Peyer's patch (tissue), 4 donors: ENCODE measurements around the gene TBC1D28.
"Not testable (repeated sequence)": the region's sequence is repeated elsewhere in the genome, so short reads cannot be mapped to it uniquely, and the experiment has no call there.

ENCODE experiments used
- POLR2A ChIP-seq, 2 donors: fragments of 450-650 bp; IDR thresholded peaks; one replicate each; pipeline ENCODE4 v1.5.1; 2017; ENCODE audit warnings: antibody characterized with exemption in 2 of 2, mild to moderate bottlenecking in 2 of 2, moderate library complexity in 2 of 2
- TF ChIP-seq, protein P1 (sequence below), 6 experiments: fragments of 450-650 bp in 4 of 6; fragments of 200-600 bp in 2 of 6; sonication (generic) in 1 of 6; IDR thresholded peaks; one replicate each; pipeline ENCODE4 v1.5.1; 2017 to 2019; ENCODE audit warnings: antibody characterized with exemption in 6 of 6, mild to moderate bottlenecking in 3 of 6, moderate library complexity in 1 of 6

DNA sequence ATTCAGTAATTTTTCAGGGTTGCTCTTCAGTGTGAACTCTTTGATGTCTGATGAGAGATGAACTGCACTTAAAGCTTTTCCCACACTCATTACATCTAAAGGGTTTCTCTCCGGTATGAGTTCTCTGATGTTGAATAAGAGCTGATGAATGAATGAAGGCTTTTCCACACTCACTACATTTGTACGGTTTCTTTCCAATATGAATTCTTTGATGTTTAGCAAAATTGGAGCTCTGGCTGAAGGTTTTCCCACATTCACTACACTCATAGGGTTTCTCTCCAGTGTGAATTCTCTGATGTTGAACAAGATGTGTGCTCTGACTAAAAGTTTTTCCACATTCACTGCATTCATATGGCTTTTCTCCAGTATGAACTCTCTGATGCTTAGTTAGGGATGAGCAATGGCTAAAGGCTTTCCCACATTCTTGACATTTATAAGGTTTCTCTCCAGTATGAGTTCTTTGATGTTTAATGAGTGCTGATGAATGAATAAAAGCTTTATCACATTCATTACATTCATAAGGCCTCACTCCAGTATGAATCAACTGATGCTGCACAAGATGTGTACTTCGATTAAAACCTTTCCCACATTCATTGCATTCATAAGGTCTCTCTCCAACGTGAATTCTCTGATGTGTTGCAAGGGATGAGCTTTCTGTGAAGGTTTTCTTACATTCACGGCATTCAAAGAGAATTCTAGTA is 17.9 kb upstream of the TBC1D28 start:
- not testable (repeated sequence) for TF ChIP-seq POLR2A (IDR thresholded peaks at IDR 0.05)
- TF ChIP-seq, protein P1, sequence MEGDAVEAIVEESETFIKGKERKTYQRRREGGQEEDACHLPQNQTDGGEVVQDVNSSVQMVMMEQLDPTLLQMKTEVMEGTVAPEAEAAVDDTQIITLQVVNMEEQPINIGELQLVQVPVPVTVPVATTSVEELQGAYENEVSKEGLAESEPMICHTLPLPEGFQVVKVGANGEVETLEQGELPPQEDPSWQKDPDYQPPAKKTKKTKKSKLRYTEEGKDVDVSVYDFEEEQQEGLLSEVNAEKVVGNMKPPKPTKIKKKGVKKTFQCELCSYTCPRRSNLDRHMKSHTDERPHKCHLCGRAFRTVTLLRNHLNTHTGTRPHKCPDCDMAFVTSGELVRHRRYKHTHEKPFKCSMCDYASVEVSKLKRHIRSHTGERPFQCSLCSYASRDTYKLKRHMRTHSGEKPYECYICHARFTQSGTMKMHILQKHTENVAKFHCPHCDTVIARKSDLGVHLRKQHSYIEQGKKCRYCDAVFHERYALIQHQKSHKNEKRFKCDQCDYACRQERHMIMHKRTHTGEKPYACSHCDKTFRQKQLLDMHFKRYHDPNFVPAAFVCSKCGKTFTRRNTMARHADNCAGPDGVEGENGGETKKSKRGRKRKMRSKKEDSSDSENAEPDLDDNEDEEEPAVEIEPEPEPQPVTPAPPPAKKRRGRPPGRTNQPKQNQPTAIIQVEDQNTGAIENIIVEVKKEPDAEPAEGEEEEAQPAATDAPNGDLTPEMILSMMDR (IDR thresholded peaks at IDR 0.05) = not testable (repeated sequence)
